BJ (cell line): Measurements from ENCODE around the gene ACOXL. TPM values are rescaled to one million over a fixed set of nuclear protein-coding genes. Genes with fewer than 3 reads are reported as not detected.
A peak's percentile ranks its signal among the peaks of the same experiment; 100 is the strongest.
"Not testable (repeated sequence)": the region's sequence is repeated elsewhere in the genome, so short reads cannot be mapped to it uniquely, and the experiment has no call there.

Experiments used
- CTCF ChIA-PET: fragments of 350-600 bp; formaldehyde crosslinking; extraction: SDS; loops from one replicate; lab custom pipeline; 2021; ENCODE audit warnings: antibody characterized with exemption, inconsistent platforms; lab: Yijun Ruan, JAX
- POLR2A ChIA-PET: fragments of 300-600 bp; sonication (Branson Sonifier 250); formaldehyde crosslinking; extraction: SDS; loops from one replicate; lab custom pipeline; 2021; ENCODE audit warnings: antibody characterized with exemption; lab: Charles Lee
- DNase-seq: peaks from one replicate; pipeline ENCODE4 v3.0.0-alpha.2; 2011; ENCODE audit warnings: low read depth
- H3K27me3 ChIP-seq: 2 replicates; pipeline ENCODE4 v1.6.0; 2011; ENCODE audit warnings: low read length; ENCODE audit not compliant: control insufficient read depth, insufficient read depth
- H3K36me3 ChIP-seq: 2 replicates; pipeline ENCODE4 v1.5.1; 2011; ENCODE audit warnings: low read length; ENCODE audit not compliant: control insufficient read depth, insufficient read depth
- H3K4me3 ChIP-seq: 2 replicates; pipeline ENCODE4 v1.5.1; 2011; ENCODE audit warnings: low read depth, mild to moderate bottlenecking, control low read depth, low read length
- CTCF ChIP-seq: IDR thresholded peaks from 2 replicates; pipeline ENCODE4 v1.5.1; 2011; ENCODE audit warnings: low read depth, mild to moderate bottlenecking, control low read depth, inconsistent platforms, low read length, moderate library complexity; ENCODE audit not compliant: insufficient read depth
- polyA plus RNA-seq: library from polyadenylated mRNA; depleted of rRNA; stranded (reverse); fragments of >200 nt; gene quantifications from 2 replicates; pipeline ENCODE4 v1.2.3, GENCODE V29; 2011

Gene ACOXL
- polyA plus RNA-seq, 1 experiment, result not detected

- DNase-seq, result peak; percentile 22
- CTCF ChIA-PET, result no interaction called here
- no peak for TF ChIP-seq CTCF
- no peaks in the 10 kb centered on the region for H3K36me3 ChIP-seq
- no peak overlapping the region for H3K4me3 ChIP-seq
- POLR2A ChIA-PET, result no interaction called here
- H3K27me3 ChIP-seq, result peaks cover 2% of the 10 kb centered on the region; the same call in 1 of the 2 replicates
Measured at GRCh38 chr2:111072220-111072871, 340.0 kb downstream of the ACOXL start.

GRCh38 chr2:111082659-111083058, 350.3 kb downstream of the ACOXL start:
- H3K27me3 ChIP-seq, CTCF ChIA-PET: not testable (repeated sequence)

GRCh38 chr2:111091811-111092211, 359.4 kb downstream of the ACOXL start:
- Histone ChIP-seq H3K36me3 (no peaks in the 10 kb centered on the region), H3K4me3 (no peak overlapping the region), H3K27me3 (peaks cover 23% of the 10 kb centered on the region)
- DNase-seq, result no peak
- ChIA-PET POLR2A (no interaction called here), CTCF (no interaction called here)
- TF ChIP-seq CTCF, result no peak

More at GRCh38 chr2:111082659-111083058, 350.3 kb downstream of the ACOXL start:
- H3K36me3 ChIP-seq, POLR2A ChIA-PET, H3K4me3 ChIP-seq, DNase-seq: not testable (repeated sequence)

GRCh38 chr2:111094691-111095090, 362.3 kb downstream of the ACOXL start:
- ChIA-PET CTCF (no interaction called here), POLR2A (no interaction called here)
- Histone ChIP-seq H3K36me3 (no peaks in the 10 kb centered on the region), H3K27me3 (peaks cover 29% of the 10 kb centered on the region), H3K4me3 (no peak overlapping the region)
- DNase-seq, result no peak
- TF ChIP-seq CTCF, result no peak

GRCh38 chr2:111095434-111095833, 363.1 kb downstream of the ACOXL start:
- DNase-seq, result no peak
- no peak for TF ChIP-seq CTCF
- Histone ChIP-seq H3K4me3 (no peak overlapping the region), H3K27me3 (peaks cover 28% of the 10 kb centered on the region), H3K36me3 (no peaks in the 10 kb centered on the region)
- POLR2A ChIA-PET, result no interaction called here
- CTCF ChIA-PET, result no interaction called here

- no peak for DNase-seq
- POLR2A ChIA-PET, result no interaction called here
- Histone ChIP-seq H3K27me3 (peaks cover 26% of the 10 kb centered on the region), H3K4me3 (no peak overlapping the region), H3K36me3 (no peaks in the 10 kb centered on the region)
- no peak for TF ChIP-seq CTCF
- CTCF ChIA-PET, result interaction anchor here (1.8 to 2.2 kb wide), 2 partner anchors 9 to 15 kb away, joined by 4 to 5 read pairs; no protein-coding TSS in a partner anchor
Measured at GRCh38 chr2:111099402-111099801, 367.0 kb downstream of the ACOXL start.
